Lung (tissue), 12 donors: ENCODE results near the gene EIF4E1B. TPM values are rescaled to one million over a fixed set of nuclear protein-coding genes. Genes with fewer than 3 reads are reported as not detected.

Experiments used
- ATAC-seq: fragments of 200-7000 bp; cut with Tn5 transposase; one replicate; pipeline ENCODE4 v1.9.1; 2020; ENCODE audit warnings: moderate number of reproducible peaks; ENCODE audit not compliant: insufficient read depth, low FRiP score
- DNase-seq, 3 donors: peaks; one replicate each; pipeline ENCODE4 v3.0.0-alpha.2; 2013 to 2017
- H3K27ac ChIP-seq, 2 donors: one replicate each; pipeline ENCODE4 v1.5.1; 2013; ENCODE audit warnings: mild to moderate bottlenecking in 2 of 2, moderate library complexity in 2 of 2, control low read depth in 1 of 2, inconsistent platforms in 1 of 2, low read depth in 1 of 2, low read length in 1 of 2
- H3K27me3 ChIP-seq, 3 donors: one replicate each; pipeline ENCODE4 v1.5.1; 2013; ENCODE audit warnings: low read length in 2 of 3; ENCODE audit not compliant: control insufficient read depth in 3 of 3, insufficient read depth in 3 of 3
- H3K36me3 ChIP-seq, 4 donors: one replicate each; pipeline ENCODE4 v1.5.1; 2013; ENCODE audit warnings: low read length in 4 of 4, mild to moderate bottlenecking in 1 of 4, moderate library complexity in 1 of 4; ENCODE audit not compliant: control insufficient read depth in 4 of 4, insufficient read depth in 4 of 4
- H3K4me1 ChIP-seq, 5 donors: one replicate each; pipeline ENCODE4 v1.5.1; 2013; ENCODE audit warnings: low read length in 5 of 5, mild to moderate bottlenecking in 2 of 5, moderate library complexity in 1 of 5; ENCODE audit not compliant: control insufficient read depth in 5 of 5, insufficient read depth in 5 of 5
- H3K4me3 ChIP-seq: one replicate; pipeline ENCODE4 v1.5.1; 2013; ENCODE audit warnings: mild to moderate bottlenecking, control low read depth, moderate library complexity
- H3K9ac ChIP-seq, 2 donors: one replicate each; pipeline ENCODE4 v1.5.1; 2013; ENCODE audit warnings: low read length in 2 of 2, control low read depth in 1 of 2; ENCODE audit not compliant: insufficient read depth in 1 of 2
- H3K9me3 ChIP-seq, 4 donors: one replicate each; pipeline ENCODE4 v1.5.1; 2013; ENCODE audit warnings: low read length in 3 of 4, mild to moderate bottlenecking in 1 of 4, moderate library complexity in 1 of 4; ENCODE audit not compliant: control insufficient read depth in 4 of 4, insufficient read depth in 3 of 4
- WGBS, 2 donors: extraction: QIAGEN DNeasy Blood & Tissue Kit; methylation state at CpG; one replicate each; pipeline ENCODE4 v1.1.7; 2013; 5-methylcytosine and 5-hydroxymethylcytosine counted together
- polyA plus RNA-seq, 2 donors: library from polyadenylated mRNA; stranded (reverse); fragments of 200-250 nt; gene quantifications; one replicate each; pipeline ENCODE4 v1.2.1, GENCODE V29; 2013
- total RNA-seq, 2 donors: library from RNA; depleted of rRNA in 1 of 2; stranded (reverse); fragments of >200 nt in 1 of 2; gene quantifications; one replicate each; pipeline ENCODE4 v1.2.1, GENCODE V29; 2014 to 2021
- TF ChIP-seq, protein P1 (sequence below): IDR thresholded peaks from 2 replicates; pipeline ENCODE4 v1.5.1; 2012; ENCODE audit warnings: mild to moderate bottlenecking; ENCODE audit errors: control extremely low read depth, extremely low read depth
- donor health status: control.
- donor health status: control.
- donor health status: Bipolar disorder and iron deficiency.
- donor health status: healthy.
- donor health status: DM: yes; HTN: yes; CAD: no.

The EIF4E1B gene
- total and polyA plus RNA-seq, 4 donors = not detected

DNA sequence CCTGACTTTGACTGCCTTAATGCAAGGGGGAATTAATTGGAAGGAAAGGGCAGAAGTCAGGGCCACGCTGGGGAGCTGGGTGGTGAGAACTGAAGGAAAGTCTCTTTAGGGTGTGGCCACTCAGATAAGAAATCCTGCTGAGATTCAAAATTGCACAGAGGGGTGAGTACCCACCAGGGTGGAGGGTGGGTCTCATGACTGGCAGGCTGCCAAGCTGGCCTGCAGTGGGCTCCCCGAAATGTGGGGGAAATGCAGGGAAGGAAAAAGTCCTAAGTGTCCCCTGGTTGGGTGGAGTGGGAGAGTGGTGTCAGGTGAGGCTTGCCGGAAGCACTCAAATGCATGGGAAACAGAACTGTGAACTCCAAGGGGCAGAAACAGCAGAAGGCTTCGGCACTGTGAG, 40.9 kb downstream of the EIF4E1B start:
- H3K4me1 ChIP-seq = no peaks in the 10 kb centered on the region
- H3K9ac ChIP-seq = no peak overlapping the region
- H3K4me3 ChIP-seq = no peak overlapping the region
- DNase-seq = no peak
- H3K36me3 ChIP-seq = no peaks in the 10 kb centered on the region
- no peaks in the 10 kb centered on the region for H3K9me3 ChIP-seq
- peaks cover 0 to 9% (median 0%) of the 10 kb centered on the region in 3 donors for H3K27me3 ChIP-seq
- 55 to 69% methylated on average over 4 of the region's 4 CpGs for WGBS, 2 donors
- no peak for ATAC-seq
- no peak overlapping the region for H3K27ac ChIP-seq
- TF ChIP-seq, protein P1, sequence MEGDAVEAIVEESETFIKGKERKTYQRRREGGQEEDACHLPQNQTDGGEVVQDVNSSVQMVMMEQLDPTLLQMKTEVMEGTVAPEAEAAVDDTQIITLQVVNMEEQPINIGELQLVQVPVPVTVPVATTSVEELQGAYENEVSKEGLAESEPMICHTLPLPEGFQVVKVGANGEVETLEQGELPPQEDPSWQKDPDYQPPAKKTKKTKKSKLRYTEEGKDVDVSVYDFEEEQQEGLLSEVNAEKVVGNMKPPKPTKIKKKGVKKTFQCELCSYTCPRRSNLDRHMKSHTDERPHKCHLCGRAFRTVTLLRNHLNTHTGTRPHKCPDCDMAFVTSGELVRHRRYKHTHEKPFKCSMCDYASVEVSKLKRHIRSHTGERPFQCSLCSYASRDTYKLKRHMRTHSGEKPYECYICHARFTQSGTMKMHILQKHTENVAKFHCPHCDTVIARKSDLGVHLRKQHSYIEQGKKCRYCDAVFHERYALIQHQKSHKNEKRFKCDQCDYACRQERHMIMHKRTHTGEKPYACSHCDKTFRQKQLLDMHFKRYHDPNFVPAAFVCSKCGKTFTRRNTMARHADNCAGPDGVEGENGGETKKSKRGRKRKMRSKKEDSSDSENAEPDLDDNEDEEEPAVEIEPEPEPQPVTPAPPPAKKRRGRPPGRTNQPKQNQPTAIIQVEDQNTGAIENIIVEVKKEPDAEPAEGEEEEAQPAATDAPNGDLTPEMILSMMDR = no peak

DNA sequence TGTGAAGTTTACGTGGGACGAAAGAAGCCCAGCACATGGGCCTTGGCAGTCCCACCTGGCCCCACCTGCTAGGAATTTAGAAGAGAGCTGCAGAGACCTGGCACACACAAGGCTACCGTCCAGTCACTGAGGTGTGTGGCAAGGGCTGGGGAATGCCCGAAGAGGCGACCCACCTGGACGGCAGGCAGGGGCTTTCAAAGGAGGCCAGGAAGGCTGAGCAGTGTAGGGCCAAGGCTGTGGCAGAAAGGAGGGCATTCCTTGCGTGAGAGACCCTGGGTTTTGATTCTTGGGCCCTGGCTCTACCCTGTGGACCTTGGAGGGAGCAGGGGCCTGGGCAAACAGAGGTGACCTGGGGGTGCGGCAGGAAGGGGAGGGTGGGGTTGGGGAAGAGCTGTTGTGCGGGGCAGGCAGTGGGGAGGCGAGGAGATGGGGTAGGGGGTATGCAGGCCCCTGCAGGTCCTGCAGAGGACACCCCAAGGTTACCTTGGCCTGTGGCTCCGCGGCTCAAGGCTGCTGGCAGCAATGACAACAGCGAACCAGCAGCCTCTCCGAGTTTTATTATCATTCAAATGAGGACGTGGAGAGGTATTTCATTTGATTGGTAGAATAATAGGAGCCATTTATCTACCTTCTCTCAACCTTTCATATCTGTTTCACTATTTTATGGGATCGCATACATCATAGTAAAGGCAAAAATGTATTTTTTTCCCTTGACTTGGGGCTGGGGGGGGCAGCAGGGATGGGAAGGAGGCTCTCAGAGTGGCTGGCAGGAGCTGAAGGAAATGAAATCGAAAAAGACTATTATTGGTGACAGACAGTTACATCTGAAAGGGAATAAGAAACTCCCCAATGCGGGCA, 41.6 kb downstream of the EIF4E1B start:
- DNase-seq (no peak), ATAC-seq (no peak)
- Histone ChIP-seq H3K36me3 (no peaks in the 10 kb centered on the region), H3K4me1 (peaks cover 0 to 2% (median 0%) of the 10 kb centered on the region in 5 donors), H3K9ac (no peak overlapping the region), H3K4me3 (no peak overlapping the region), H3K27me3 (peaks cover 0 to 9% (median 0%) of the 10 kb centered on the region in 3 donors), H3K27ac (no peak overlapping the region), H3K9me3 (no peaks in the 10 kb centered on the region)
- TF ChIP-seq, protein P1 = no peak
- WGBS, 2 donors = 54 to 62% methylated on average over 18 of the region's 18 CpGs

DNA sequence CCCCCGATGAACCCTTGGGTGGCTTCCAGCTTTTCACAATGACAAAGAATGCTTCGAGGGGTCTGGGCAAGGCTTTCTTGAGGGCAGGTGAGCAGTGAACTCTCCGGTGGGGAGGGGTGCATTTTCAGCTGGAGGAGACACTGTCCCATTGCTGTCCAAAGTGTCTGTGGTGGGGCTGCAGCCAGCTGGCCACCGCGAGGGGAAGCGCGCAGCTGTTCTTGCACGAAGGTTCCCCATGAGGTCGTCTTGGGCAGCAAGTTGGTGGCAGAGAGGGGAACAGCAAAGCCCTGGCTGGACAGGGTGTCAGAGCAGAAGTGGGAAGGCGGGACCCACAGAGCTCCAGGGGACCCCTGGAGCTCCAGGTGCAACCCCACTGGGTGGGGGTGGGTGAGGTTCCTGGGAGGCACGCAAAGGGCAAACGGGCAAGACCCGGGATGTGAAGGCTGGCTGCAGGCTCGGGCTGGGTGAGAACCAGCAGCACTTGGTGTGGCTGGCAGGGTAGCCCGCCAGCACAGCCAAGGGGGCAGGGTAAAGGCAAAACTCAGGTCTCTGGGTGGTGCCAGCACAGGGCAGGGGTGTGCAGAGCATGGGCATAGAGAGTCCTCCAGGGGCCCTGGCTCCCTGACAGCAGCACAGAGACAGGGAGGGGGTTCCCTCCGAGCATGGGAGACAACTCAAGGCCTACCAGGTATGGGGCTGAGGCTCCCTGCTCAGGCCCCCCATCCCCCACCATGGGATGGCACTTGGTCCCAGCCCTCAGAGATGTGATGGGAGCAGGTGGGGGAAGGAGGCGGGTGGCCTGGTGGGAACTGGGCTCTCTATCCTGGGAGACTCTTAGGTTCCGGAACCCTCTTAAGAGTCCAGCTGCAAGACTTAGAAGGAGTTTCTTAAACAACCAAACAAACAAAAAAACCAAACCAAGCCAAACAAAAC, 43.4 kb downstream of the EIF4E1B start:
- peaks cover 0 to 19% (median 0%) of the 10 kb centered on the region in 5 donors for H3K4me1 ChIP-seq
- ATAC-seq (no peak), DNase-seq (no peak)
- no peak overlapping the region for H3K27ac ChIP-seq
- H3K36me3 ChIP-seq = no peaks in the 10 kb centered on the region
- no peaks in the 10 kb centered on the region for H3K9me3 ChIP-seq
- no peak overlapping the region for H3K4me3 ChIP-seq
- H3K27me3 ChIP-seq = peaks cover 0 to 9% (median 0%) of the 10 kb centered on the region in 3 donors
- 81 to 86% methylated on average over 18 of the region's 18 CpGs for WGBS, 2 donors
- TF ChIP-seq, protein P1 = no peak
- H3K9ac ChIP-seq = no peak overlapping the region
